WTC11 (cell line): Measurements from ENCODE around the gene PGS1. TPM values are rescaled to one million over a fixed set of nuclear protein-coding genes. Genes with fewer than 3 reads are reported as not detected.

Source experiments
- ATAC-seq: fragments of 200-7000 bp; cut with Tn5 transposase; 2 replicates; pipeline ENCODE4 v1.10.0; 2021; ENCODE audit warnings: mild to moderate bottlenecking, moderate library complexity
- CTCF ChIA-PET: fragments of 300-600 bp; sonication (Branson Sonifier 250); formaldehyde crosslinking; loops from one replicate; lab custom pipeline; 2021; ENCODE audit warnings: antibody characterized with exemption; lab: Charles Lee
- POLR2A ChIA-PET: fragments of 350-600 bp; sonication (Branson Sonifier 250); formaldehyde crosslinking; loops from one replicate; lab custom pipeline; 2021; ENCODE audit warnings: antibody characterized with exemption; lab: Charles Lee
- DNase-seq: peaks from one replicate; pipeline ENCODE4 v3.0.0; 2021; ENCODE audit warnings: low spot score
- H3K27ac Mint-ChIP-seq: 2 replicates; pipeline ENCODE4 v1.8.0; 2021; ENCODE audit warnings: mixed read lengths
- H3K27me3 Mint-ChIP-seq: 2 replicates; pipeline ENCODE4 v1.8.0; 2021; ENCODE audit warnings: low read depth, mild to moderate bottlenecking, moderate library complexity, mixed read lengths
- H3K36me3 Mint-ChIP-seq: 2 replicates; pipeline ENCODE4 v1.8.0; 2021; ENCODE audit warnings: mixed read lengths
- H3K4me1 Mint-ChIP-seq: 2 replicates; pipeline ENCODE4 v1.8.0; 2022; ENCODE audit warnings: mixed read lengths
- H3K4me3 Mint-ChIP-seq: 2 replicates; pipeline ENCODE4 v1.8.0; 2021; ENCODE audit warnings: mild to moderate bottlenecking, moderate library complexity, mixed read lengths
- H3K9me3 Mint-ChIP-seq: 2 replicates; pipeline ENCODE4 v1.8.0; 2021; ENCODE audit warnings: mixed read lengths
- ATF1 ChIP-seq: sonication (generic); formaldehyde crosslinking; IDR thresholded peaks from 2 replicates; pipeline ENCODE4 v1.8.1; 2023; ENCODE audit warnings: mild to moderate bottlenecking, moderate library complexity, missing genetic modification reagents
- CDX4 ChIP-seq: fragments of 250-450 bp; sonication (Bioruptor Pico); IDR thresholded peaks from 2 replicates; pipeline ENCODE4 v1.9.0; 2021; ENCODE audit warnings: moderate library complexity, mild to moderate bottlenecking, inconsistent platforms, borderline replicate concordance
- CTCF ChIP-seq: fragments of 200-600 bp; IDR thresholded peaks from 2 replicates; pipeline ENCODE4 v1.8.0; 2022; ENCODE audit warnings: antibody characterized with exemption
- E2F5 ChIP-seq: sonication (generic); formaldehyde crosslinking; IDR thresholded peaks from 2 replicates; pipeline ENCODE4 v1.8.1; 2022; ENCODE audit warnings: mild to moderate bottlenecking, moderate library complexity, missing genetic modification reagents
- ELF4 ChIP-seq: sonication (generic); formaldehyde crosslinking; IDR thresholded peaks from 2 replicates; pipeline ENCODE4 v1.8.1; 2022; ENCODE audit warnings: low read depth, mild to moderate bottlenecking, moderate library complexity, missing genetic modification reagents
- EMX1 ChIP-seq: fragments of 250-450 bp; sonication (Bioruptor Pico); IDR thresholded peaks from 2 replicates; pipeline ENCODE4 v1.8.0; 2021; ENCODE audit warnings: mild to moderate bottlenecking
- ESRRA ChIP-seq: sonication (generic); formaldehyde crosslinking; IDR thresholded peaks from 2 replicates; pipeline ENCODE4 v1.8.1; 2022; ENCODE audit warnings: mild to moderate bottlenecking, missing genetic modification reagents, borderline replicate concordance
- ETV6 ChIP-seq: sonication (generic); formaldehyde crosslinking; IDR thresholded peaks from 2 replicates; pipeline ENCODE4 v1.8.1; 2022; ENCODE audit warnings: mild to moderate bottlenecking, missing genetic modification reagents
- FOXK1 ChIP-seq: sonication (generic); formaldehyde crosslinking; IDR thresholded peaks from 2 replicates; pipeline ENCODE4 v1.8.0; 2022; ENCODE audit warnings: mild to moderate bottlenecking, moderate library complexity, missing genetic modification reagents
- FOXP1 ChIP-seq: sonication (generic); formaldehyde crosslinking; IDR thresholded peaks from 2 replicates; pipeline ENCODE4 v1.8.0; 2022; ENCODE audit warnings: missing genetic modification reagents, mild to moderate bottlenecking, moderate library complexity, borderline replicate concordance
- FOXP4 ChIP-seq: sonication (generic); formaldehyde crosslinking; IDR thresholded peaks from 2 replicates; pipeline ENCODE4 v1.8.0; 2022; ENCODE audit warnings: mild to moderate bottlenecking, missing genetic modification reagents
- GRHL2 ChIP-seq: fragments of 250-450 bp; sonication (Bioruptor Pico); IDR thresholded peaks from 2 replicates; pipeline ENCODE4 v1.8.0; 2022; ENCODE audit warnings: mild to moderate bottlenecking, moderate library complexity; ENCODE audit not compliant: insufficient replicate concordance, severe bottlenecking
- IRF2 ChIP-seq: sonication (generic); formaldehyde crosslinking; IDR thresholded peaks from 2 replicates; pipeline ENCODE4 v1.8.0; 2022; ENCODE audit warnings: low read depth, missing genetic modification reagents, borderline replicate concordance
- KAT7 ChIP-seq: sonication (generic); formaldehyde crosslinking; IDR thresholded peaks from 2 replicates; pipeline ENCODE4 v1.8.1; 2023; ENCODE audit warnings: missing genetic modification reagents, mild to moderate bottlenecking, borderline replicate concordance
- MAX ChIP-seq: sonication (generic); formaldehyde crosslinking; IDR thresholded peaks from 2 replicates; pipeline ENCODE4 v1.8.0; 2022; ENCODE audit warnings: mild to moderate bottlenecking, missing genetic modification reagents
- MYBL2 ChIP-seq: sonication (generic); formaldehyde crosslinking; IDR thresholded peaks from 2 replicates; pipeline ENCODE4 v1.8.1; 2023; ENCODE audit warnings: mild to moderate bottlenecking, moderate library complexity, missing genetic modification reagents
- RORB ChIP-seq: fragments of 250-450 bp; sonication (Bioruptor Pico); IDR thresholded peaks from 2 replicates; pipeline ENCODE4 v1.9.0; 2021; ENCODE audit warnings: mild to moderate bottlenecking
- SMAD4 ChIP-seq: sonication (generic); formaldehyde crosslinking; IDR thresholded peaks from 2 replicates; pipeline ENCODE4 v1.8.0; 2022; ENCODE audit warnings: mild to moderate bottlenecking, missing genetic modification reagents
- TCF7 ChIP-seq: sonication (generic); formaldehyde crosslinking; IDR thresholded peaks from 2 replicates; pipeline ENCODE4 v1.8.0; 2022; ENCODE audit warnings: mild to moderate bottlenecking, low read depth, missing genetic modification reagents, moderate library complexity
- TEAD4 ChIP-seq: sonication (generic); formaldehyde crosslinking; IDR thresholded peaks from 2 replicates; pipeline ENCODE4 v1.8.0; 2022; ENCODE audit warnings: mild to moderate bottlenecking, missing genetic modification reagents
- USF2 ChIP-seq: sonication (generic); formaldehyde crosslinking; IDR thresholded peaks from 2 replicates; pipeline ENCODE4 v1.8.1; 2023; ENCODE audit warnings: mild to moderate bottlenecking, missing genetic modification reagents, moderate library complexity
- ZBTB21 ChIP-seq: sonication (generic); formaldehyde crosslinking; IDR thresholded peaks from 2 replicates; pipeline ENCODE4 v1.8.1; 2023; ENCODE audit warnings: mild to moderate bottlenecking, missing genetic modification reagents, borderline replicate concordance
- ZNF121 ChIP-seq: sonication (generic); formaldehyde crosslinking; IDR thresholded peaks from 2 replicates; pipeline ENCODE4 v1.8.0; 2023; ENCODE audit warnings: missing genetic modification reagents
- ZNF317 ChIP-seq: sonication (generic); formaldehyde crosslinking; IDR thresholded peaks from 2 replicates; pipeline ENCODE4 v1.8.1; 2023; ENCODE audit warnings: low read depth, mild to moderate bottlenecking, moderate library complexity, missing genetic modification reagents, borderline replicate concordance
- ZNF396 ChIP-seq: fragments of 250-450 bp; sonication (Bioruptor Pico); IDR thresholded peaks from 2 replicates; pipeline ENCODE4 v1.8.0; 2021; ENCODE audit warnings: mild to moderate bottlenecking, moderate library complexity, borderline replicate concordance
- ZNF416 ChIP-seq: fragments of 250-450 bp; sonication (Bioruptor Pico); IDR thresholded peaks from 2 replicates; pipeline ENCODE4 v1.9.0; 2021; ENCODE audit warnings: mild to moderate bottlenecking, inconsistent platforms
- ZNF425 ChIP-seq: fragments of 250-450 bp; sonication (Bioruptor Pico); conservative IDR thresholded peaks from 2 replicates; pipeline ENCODE4 v1.9.0; 2021; ENCODE audit warnings: mild to moderate bottlenecking
- ZNF671 ChIP-seq: fragments of 250-450 bp; sonication (Bioruptor Pico); IDR thresholded peaks from 2 replicates; pipeline ENCODE4 v1.8.0; 2021; ENCODE audit warnings: mild to moderate bottlenecking
- total RNA-seq: library from RNA; stranded (reverse); gene quantifications from 3 replicates; pipeline ENCODE4 v1.2.3, GENCODE V29; 2021

PGS1 gene
- total RNA-seq, 1 experiment from 2014 or later: 51.4 TPM

- ATAC-seq (no peak), DNase-seq (no peak)
- Mint-ChIP-seq H3K27me3 (no peaks in the 10 kb centered on the region), H3K9me3 (no peaks in the 10 kb centered on the region), H3K4me1 (peaks cover 31% of the 10 kb centered on the region), H3K36me3 (peaks cover 30% of the 10 kb centered on the region), H3K4me3 (no peak overlapping the region), H3K27ac (peak overlapping the region; percentile 6; the same call in 1 of the 2 replicates)
- TF ChIP-seq KAT7 (no peak), USF2 (CRISPR knock-in tag) (no peak), ZBTB21 (CRISPR knock-in tag) (no peak), MAX (CRISPR knock-in tag) (no peak), RORB (no peak), ZNF317 (no peak), CTCF (no peak), CDX4 (CRISPR knock-in tag) (no peak), FOXP1 (CRISPR knock-in tag) (no peak), ETV6 (no peak), TEAD4 (no peak), TCF7 (CRISPR knock-in tag) (no peak), ELF4 (CRISPR knock-in tag) (no peak), ZNF671 (CRISPR knock-in tag) (no peak), GRHL2 (CRISPR knock-in tag) (no peak), ESRRA (no peak), ATF1 (CRISPR knock-in tag) (no peak), FOXP4 (CRISPR knock-in tag) (no peak)
- POLR2A ChIA-PET: interaction anchor here (1.0 kb wide), 1 partner anchor 31 kb away, joined by 4 read pairs; no protein-coding TSS in a partner anchor
- CTCF ChIA-PET: interaction anchor here (0.5 to 5.1 kb wide), 10 partner anchors 9 to 141 kb away, joined by 3 to 25 read pairs (median 6); no protein-coding TSS in a partner anchor
Observed at GRCh38 chr17:78391843-78392242, 13.4 kb downstream of the PGS1 start.

- POLR2A ChIA-PET: interaction anchor here (1.0 kb wide), 1 partner anchor 31 kb away, joined by 4 read pairs; no protein-coding TSS in a partner anchor
- DNase-seq (no peak), ATAC-seq (no peak)
- H3K36me3 Mint-ChIP-seq: peaks cover 30% of the 10 kb centered on the region
- peaks cover 30% of the 10 kb centered on the region for H3K4me1 Mint-ChIP-seq
- H3K27me3 Mint-ChIP-seq: no peaks in the 10 kb centered on the region
- CTCF ChIA-PET: interaction anchor here (0.5 to 5.1 kb wide), 8 partner anchors 11 to 141 kb away, joined by 3 to 25 read pairs (median 6); no protein-coding TSS in a partner anchor
- H3K9me3 Mint-ChIP-seq: no peaks in the 10 kb centered on the region
- no peak overlapping the region for H3K4me3 Mint-ChIP-seq
- H3K27ac Mint-ChIP-seq: peak overlapping the region; percentile 46; the same call in 1 of the 2 replicates
- TF ChIP-seq ZNF425 (CRISPR knock-in tag) (no peak), ZNF121 (CRISPR knock-in tag) (no peak), USF2 (CRISPR knock-in tag) (no peak), MYBL2 (CRISPR knock-in tag) (no peak), FOXK1 (CRISPR knock-in tag) (no peak), IRF2 (no peak), ZNF396 (no peak), EMX1 (no peak), ZNF416 (no peak), ZNF317 (no peak), E2F5 (CRISPR knock-in tag) (no peak), SMAD4 (CRISPR knock-in tag) (no peak)
Observed at GRCh38 chr17:78392295-78392694, 13.8 kb downstream of the PGS1 start.
